Suprapubic skin (tissue), 4 donors: ENCODE measurements around the gene TUBB. TPM values are rescaled to one million over a fixed set of nuclear protein-coding genes. Genes with fewer than 3 reads are reported as not detected.
"Not testable (repeated sequence)": the region's sequence is repeated elsewhere in the genome, so short reads cannot be mapped to it uniquely, and the experiment has no call there.

Experiments
- DNase-seq, 2 donors: peaks; one replicate each; pipeline ENCODE4 v3.0.0-alpha.2; 2019; ENCODE audit warnings: low spot score in 2 of 2
- H3K27ac ChIP-seq: fragments of 200-600 bp; sonication (generic); one replicate; pipeline ENCODE4 v1.5.1; 2019
- H3K27me3 ChIP-seq: fragments of 200-600 bp; sonication (generic); one replicate; pipeline ENCODE4 v1.5.1; 2019
- H3K36me3 ChIP-seq: fragments of 200-600 bp; sonication (generic); one replicate; pipeline ENCODE4 v1.5.1; 2019
- H3K4me1 ChIP-seq: fragments of 200-600 bp; sonication (generic); one replicate; pipeline ENCODE4 v1.5.1; 2019
- H3K4me3 ChIP-seq: fragments of 200-600 bp; sonication (generic); one replicate; pipeline ENCODE4 v1.5.1; 2019; ENCODE audit warnings: mild to moderate bottlenecking
- H3K9me3 ChIP-seq: fragments of 200-600 bp; sonication (generic); one replicate; pipeline ENCODE4 v1.5.1; 2019
- EP300 ChIP-seq: sonication (generic); formaldehyde crosslinking; IDR thresholded peaks from one replicate; pipeline ENCODE4 v1.6.1; 2017; ENCODE audit warnings: antibody characterized with exemption
- POLR2A ChIP-seq, 2 donors: fragments of 450-650 bp; IDR thresholded peaks; one replicate each; pipeline ENCODE4 v1.6.1; 2017; ENCODE audit warnings: antibody characterized with exemption in 2 of 2, mild to moderate bottlenecking in 2 of 2, moderate library complexity in 2 of 2
- POLR2AphosphoS5 ChIP-seq, 3 donors: sonication (generic); formaldehyde crosslinking; IDR thresholded peaks; one replicate each; pipeline ENCODE4 v1.6.1; 2017; ENCODE audit warnings: antibody characterized with exemption in 3 of 3
- WGBS: methylation state at CpG from one replicate; pipeline ENCODE4 v1.1.5; 2018; 5-methylcytosine and 5-hydroxymethylcytosine counted together
- total RNA-seq, 4 donors: library from RNA; depleted of rRNA; stranded (reverse); fragments of >200 nt; gene quantifications; one replicate each; pipeline ENCODE4 v1.1.0, GENCODE V29; 2016
- TF ChIP-seq, protein P1 (sequence below), 2 donors: fragments of 200-600 bp in 1 of 2; fragments of 450-650 bp in 1 of 2; sonication (generic) in 1 of 2; IDR thresholded peaks; one replicate each; pipeline ENCODE4 v1.5.1; 2016 to 2019; ENCODE audit warnings: antibody characterized with exemption in 2 of 2, mild to moderate bottlenecking in 1 of 2, moderate library complexity in 1 of 2

Gene TUBB
- total RNA-seq, 4 donors from 2014 or later: 166 to 348 (median 244) TPM

DNA sequence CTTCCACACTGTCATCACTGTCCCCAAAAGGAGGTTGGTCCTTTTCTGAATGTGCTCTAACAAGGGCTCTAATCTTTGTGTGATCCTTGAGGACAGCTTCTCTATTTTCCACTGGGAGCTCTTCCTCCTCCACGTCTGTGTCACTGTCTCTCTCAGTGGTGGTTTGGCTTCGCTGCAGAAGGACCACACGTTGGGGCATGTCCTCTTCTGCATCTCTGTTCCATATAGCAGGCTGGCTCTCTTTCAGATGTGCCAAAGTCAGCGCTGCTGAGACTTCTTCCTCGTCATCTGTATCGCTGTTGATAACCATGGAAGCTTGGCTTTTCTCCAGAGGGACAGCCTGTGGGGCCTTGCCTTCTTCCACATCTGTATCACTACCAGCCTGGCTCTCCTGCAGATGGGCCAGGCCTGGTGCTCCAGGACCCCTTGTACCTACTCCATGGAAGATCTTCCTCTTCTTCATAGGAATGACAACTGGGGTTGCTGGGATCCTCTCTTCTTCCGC is 7.7 kb upstream of the TUBB start:
- Histone ChIP-seq H3K27me3 (no peaks in the 10 kb centered on the region), H3K36me3 (peaks cover 56% of the 10 kb centered on the region), H3K4me1 (peaks cover 20% of the 10 kb centered on the region), H3K27ac (no peak overlapping the region), H3K4me3 (no peak overlapping the region), H3K9me3 (no peaks in the 10 kb centered on the region)
- 60% methylated on average over 7 of the region's 7 CpGs for WGBS
- DNase-seq: no peak
- TF ChIP-seq POLR2A (IDR thresholded peaks at IDR 0.05): no peak

DNA sequence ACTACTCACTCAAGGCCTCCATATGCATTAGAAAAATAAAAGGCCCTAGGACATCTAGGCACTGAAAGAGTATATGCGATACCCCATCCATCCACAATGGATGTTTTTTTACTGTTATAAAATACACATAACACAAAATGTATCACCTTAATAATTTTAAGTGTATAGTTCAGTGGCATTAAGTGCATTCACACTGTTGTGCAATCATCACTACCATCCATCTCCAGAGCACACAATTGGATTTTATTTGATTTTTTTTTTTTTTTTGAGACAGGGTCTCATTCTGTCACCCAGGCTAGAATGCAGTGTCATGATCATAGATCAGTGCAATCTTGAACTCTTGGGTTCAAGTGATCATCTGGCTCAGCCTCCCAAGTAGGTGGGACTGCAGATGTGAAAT is 5.9 kb upstream of the TUBB start:
- H3K36me3 ChIP-seq: peaks cover 49% of the 10 kb centered on the region
- TF ChIP-seq, protein P1, sequence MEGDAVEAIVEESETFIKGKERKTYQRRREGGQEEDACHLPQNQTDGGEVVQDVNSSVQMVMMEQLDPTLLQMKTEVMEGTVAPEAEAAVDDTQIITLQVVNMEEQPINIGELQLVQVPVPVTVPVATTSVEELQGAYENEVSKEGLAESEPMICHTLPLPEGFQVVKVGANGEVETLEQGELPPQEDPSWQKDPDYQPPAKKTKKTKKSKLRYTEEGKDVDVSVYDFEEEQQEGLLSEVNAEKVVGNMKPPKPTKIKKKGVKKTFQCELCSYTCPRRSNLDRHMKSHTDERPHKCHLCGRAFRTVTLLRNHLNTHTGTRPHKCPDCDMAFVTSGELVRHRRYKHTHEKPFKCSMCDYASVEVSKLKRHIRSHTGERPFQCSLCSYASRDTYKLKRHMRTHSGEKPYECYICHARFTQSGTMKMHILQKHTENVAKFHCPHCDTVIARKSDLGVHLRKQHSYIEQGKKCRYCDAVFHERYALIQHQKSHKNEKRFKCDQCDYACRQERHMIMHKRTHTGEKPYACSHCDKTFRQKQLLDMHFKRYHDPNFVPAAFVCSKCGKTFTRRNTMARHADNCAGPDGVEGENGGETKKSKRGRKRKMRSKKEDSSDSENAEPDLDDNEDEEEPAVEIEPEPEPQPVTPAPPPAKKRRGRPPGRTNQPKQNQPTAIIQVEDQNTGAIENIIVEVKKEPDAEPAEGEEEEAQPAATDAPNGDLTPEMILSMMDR (IDR thresholded peaks at IDR 0.05): no peak
- TF ChIP-seq EP300: no peak
- no peak overlapping the region for H3K27ac ChIP-seq
- H3K9me3 ChIP-seq: no peaks in the 10 kb centered on the region
- H3K4me1 ChIP-seq: peaks cover 36% of the 10 kb centered on the region
- H3K27me3 ChIP-seq: no peaks in the 10 kb centered on the region
- no peak for DNase-seq
- no peak overlapping the region for H3K4me3 ChIP-seq
- 94% methylated on average over 1 of the region's 1 CpG for WGBS

DNA sequence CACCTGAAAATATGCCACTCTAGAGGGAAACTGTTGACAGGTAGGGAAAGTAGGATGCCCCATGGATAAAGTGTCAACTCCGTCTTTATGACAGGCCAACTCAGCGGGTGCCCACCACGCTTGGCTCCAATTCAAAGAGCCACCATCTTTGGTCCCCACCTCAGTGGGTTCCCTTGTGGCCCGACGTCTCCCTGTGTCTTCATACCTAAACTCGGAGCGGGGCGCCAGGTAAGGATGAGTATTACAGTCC is 3.3 kb upstream of the TUBB start:
- 6% methylated on average over 4 of the region's 8 CpGs for WGBS
- peak overlapping the region; percentile 89 for H3K27ac ChIP-seq
- peaks cover 40% of the 10 kb centered on the region for H3K4me1 ChIP-seq
- TF ChIP-seq POLR2AphosphoS5 (IDR thresholded peaks at IDR 0.05) (no peak), POLR2A (IDR thresholded peaks at IDR 0.05) (no peak), EP300 (no peak)
- TF ChIP-seq, protein P1 (IDR thresholded peaks at IDR 0.05): no peak
- peak overlapping the region; percentile 69 for H3K4me3 ChIP-seq
- H3K36me3 ChIP-seq: peaks cover 29% of the 10 kb centered on the region
- no peaks in the 10 kb centered on the region for H3K27me3 ChIP-seq
- no peak for DNase-seq
- H3K9me3 ChIP-seq: no peaks in the 10 kb centered on the region

DNA sequence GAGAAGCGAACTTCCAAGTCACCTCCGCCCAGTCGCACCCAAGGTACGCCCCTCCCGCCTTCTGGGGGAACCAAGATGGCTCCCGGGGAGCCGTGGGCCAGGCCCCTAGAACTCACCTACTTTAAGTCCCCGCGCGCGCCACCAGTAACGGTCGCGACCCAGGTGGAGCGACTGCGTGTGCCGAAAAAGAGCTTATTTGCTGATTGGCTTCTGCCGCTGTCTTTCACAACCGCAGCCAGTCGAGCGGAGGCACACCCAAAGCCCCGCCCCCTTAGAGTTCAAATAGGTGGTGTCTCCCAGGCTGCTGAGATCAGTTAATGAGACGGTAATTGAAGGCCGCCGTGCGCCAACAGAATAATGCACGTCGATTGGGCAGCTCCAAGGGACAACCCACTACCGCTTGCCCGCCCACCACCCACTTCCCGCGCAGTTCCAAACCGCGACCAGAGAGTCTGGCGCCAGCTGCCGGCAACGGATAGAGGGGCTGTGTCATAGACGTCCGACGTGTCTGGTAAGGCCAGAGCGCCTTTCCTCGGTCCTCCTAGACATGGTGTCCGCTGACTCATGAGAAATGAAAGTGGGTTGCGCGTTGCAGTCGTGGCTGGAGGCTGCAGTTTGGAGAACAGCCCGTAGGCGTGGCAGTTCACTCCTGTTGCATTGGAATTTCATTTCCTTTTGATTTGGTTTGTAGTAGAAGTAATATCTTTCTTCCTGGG is 2.9 kb upstream of the TUBB start, which contains the start of gene MDC1:
Gene MDC1, minus strand, starts transcription at position 153 of the 716 bp plus-strand sequence. CDS start 2,106 bp downstream, outside the sequence.
- 0% methylated on average over 33 of the region's 48 CpGs for WGBS
- H3K4me3 ChIP-seq: peak within 1 kb of the TSS; percentile 69
- DNase-seq: peak; percentile 100
- H3K27ac ChIP-seq: peak within 1 kb of the TSS; percentile 89
- TF ChIP-seq POLR2AphosphoS5 (IDR thresholded peaks at IDR 0.05) (peak; percentile 7 to 99 (median 95)), POLR2A (IDR thresholded peaks at IDR 0.05) (peak in 1 of 2 donors; percentile 38), EP300 (no peak)
- TF ChIP-seq, protein P1 (IDR thresholded peaks at IDR 0.05): peak; percentile 36 to 39
- H3K36me3 ChIP-seq: peaks cover 24% of the 10 kb centered on the region
- peaks cover 40% of the 10 kb centered on the region for H3K4me1 ChIP-seq
- H3K27me3 ChIP-seq: no peaks in the 10 kb centered on the region
- H3K9me3 ChIP-seq: no peaks in the 10 kb centered on the region

DNA sequence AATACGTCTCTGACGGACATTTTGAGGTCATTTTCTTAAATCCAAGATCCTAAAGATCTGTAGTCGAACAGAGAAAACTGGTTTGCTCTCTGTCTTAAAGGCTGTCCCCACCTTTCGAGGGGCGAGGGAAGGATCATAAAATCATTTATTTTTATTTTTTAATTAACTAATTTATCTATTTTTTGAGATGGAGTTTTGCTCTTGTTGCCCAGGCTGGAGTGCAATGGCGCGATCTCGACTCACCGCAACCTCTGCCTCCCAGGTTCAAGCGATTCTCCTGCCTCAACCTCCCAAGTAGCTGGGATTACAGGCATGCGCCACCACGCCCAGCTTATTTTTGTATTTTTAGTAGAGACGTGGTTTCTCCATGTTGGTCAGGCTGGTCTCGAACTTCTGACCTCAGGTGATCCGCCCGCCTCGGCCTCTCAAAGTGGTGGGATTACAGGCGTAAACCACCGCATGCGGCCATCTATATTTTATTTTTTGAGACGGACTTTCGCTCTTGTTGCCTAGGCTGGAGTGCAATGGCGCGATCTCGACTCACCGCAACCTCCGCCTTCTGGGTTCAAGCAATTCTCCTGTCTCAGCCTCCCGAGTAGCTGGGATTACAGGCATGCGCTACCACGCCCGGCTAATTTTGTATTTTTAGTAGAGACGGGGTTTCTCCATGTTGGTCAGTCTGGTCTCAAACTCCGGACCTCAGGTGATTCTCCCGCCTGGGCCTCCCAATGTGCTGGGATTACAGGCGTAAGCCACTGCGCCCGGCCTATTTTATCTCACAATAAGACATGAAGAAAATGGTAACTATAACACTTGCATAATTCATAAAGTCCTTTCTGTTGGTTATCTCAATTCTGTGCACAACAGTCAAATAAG is 2.1 kb upstream of the TUBB start:
- WGBS: 75% methylated on average over 37 of the region's 37 CpGs
- Histone ChIP-seq H3K27ac (peak overlapping the region; percentile 89), H3K4me3 (peak overlapping the region; percentile 69), H3K4me1 (peaks cover 43% of the 10 kb centered on the region), H3K36me3 (peaks cover 20% of the 10 kb centered on the region)
- H3K9me3 ChIP-seq, DNase-seq, H3K27me3 ChIP-seq: not testable (repeated sequence)

DNA sequence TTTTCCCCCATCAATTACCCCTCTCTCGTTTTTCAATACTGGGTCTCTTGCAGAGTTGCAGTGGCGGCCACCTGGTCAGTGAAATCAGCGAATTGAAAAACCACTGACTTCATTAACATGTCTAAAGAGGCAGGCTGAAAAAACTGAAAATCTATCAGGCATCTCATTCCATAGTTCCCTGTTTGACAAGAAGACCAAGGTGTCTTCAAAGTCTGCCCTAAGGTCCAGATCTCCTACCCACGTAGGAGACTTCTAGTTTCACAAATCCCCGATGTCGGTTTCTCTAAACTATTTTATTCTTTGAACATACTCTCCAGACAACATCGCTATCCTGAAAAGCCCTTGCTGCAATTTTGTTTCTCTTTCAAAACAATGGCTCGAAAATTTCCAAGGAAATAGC is 796 bp upstream of the TUBB start:
- H3K4me3 ChIP-seq: peak overlapping the region; percentile 91
- no peak for DNase-seq
- H3K27ac ChIP-seq: peak overlapping the region; percentile 96
- H3K36me3 ChIP-seq: peaks cover 20% of the 10 kb centered on the region
- no peak for TF ChIP-seq EP300
- no peak for TF ChIP-seq POLR2AphosphoS5 (IDR thresholded peaks at IDR 0.05)
- no peaks in the 10 kb centered on the region for H3K27me3 ChIP-seq
- H3K9me3 ChIP-seq: no peaks in the 10 kb centered on the region
- H3K4me1 ChIP-seq: peaks cover 55% of the 10 kb centered on the region
- WGBS: 18% methylated on average over 8 of the region's 8 CpGs
